Memory B cell (primary cell): ENCODE data around the gene USP36.

Experiments
- ATAC-seq: fragments of 150-1000 bp; cut with Tn5 transposase; 2 replicates; pipeline ENCODE4 v1.10.0; 2021; ENCODE audit warnings: low read depth, mild to moderate bottlenecking, moderate library complexity
- DNase-seq, 2 donors: peaks; one replicate each; pipeline ENCODE4 v3.0.0; 2022; ENCODE audit warnings: low spot score in 2 of 2
- H3K27ac Mint-ChIP-seq: one replicate; pipeline ENCODE4 v1.8.0; 2022; ENCODE audit warnings: mild to moderate bottlenecking, moderate library complexity, mixed read lengths
- H3K27me3 Mint-ChIP-seq: one replicate; pipeline ENCODE4 v1.8.0; 2022; ENCODE audit warnings: mixed read lengths
- H3K36me3 Mint-ChIP-seq: one replicate; pipeline ENCODE4 v1.8.0; 2022; ENCODE audit warnings: mild to moderate bottlenecking, mixed read lengths
- H3K4me1 Mint-ChIP-seq: one replicate; pipeline ENCODE4 v1.8.0; 2022; ENCODE audit warnings: mixed read lengths
- H3K4me3 Mint-ChIP-seq: one replicate; pipeline ENCODE4 v1.8.0; 2022; ENCODE audit warnings: mild to moderate bottlenecking, moderate library complexity, mixed read lengths
- H3K9me3 Mint-ChIP-seq: one replicate; pipeline ENCODE4 v1.8.0; 2022; ENCODE audit warnings: mixed read lengths

The USP36 gene

GRCh38 chr17:78793968-78794367 is 46.6 kb downstream of the USP36 start:
- H3K4me1 Mint-ChIP-seq: peaks cover 6% of the 10 kb centered on the region
- H3K36me3 Mint-ChIP-seq: peaks cover 23% of the 10 kb centered on the region
- ATAC-seq: no peak
- H3K27me3 Mint-ChIP-seq: no peaks in the 10 kb centered on the region
- DNase-seq: no peak
- no peak overlapping the region for H3K27ac Mint-ChIP-seq
- no peak overlapping the region for H3K4me3 Mint-ChIP-seq
- H3K9me3 Mint-ChIP-seq: no peaks in the 10 kb centered on the region

- Mint-ChIP-seq H3K4me3 (no peak overlapping the region), H3K27ac (peak overlapping the region; percentile 21), H3K27me3 (no peaks in the 10 kb centered on the region), H3K9me3 (no peaks in the 10 kb centered on the region), H3K36me3 (peaks cover 20% of the 10 kb centered on the region), H3K4me1 (peaks cover 3% of the 10 kb centered on the region)
- ATAC-seq (no peak), DNase-seq (no peak)
These were observed 47.2 kb downstream of the USP36 start for GRCh38 chr17:78793415-78793814.

- Mint-ChIP-seq H3K9me3 (no peaks in the 10 kb centered on the region), H3K4me3 (no peak overlapping the region), H3K27me3 (no peaks in the 10 kb centered on the region), H3K4me1 (peaks cover 3% of the 10 kb centered on the region), H3K36me3 (peaks cover 17% of the 10 kb centered on the region), H3K27ac (no peak overlapping the region)
- no peak for ATAC-seq
- DNase-seq: no peak
These were observed 48.5 kb downstream of the USP36 start for GRCh38 chr17:78791840-78792709.

GRCh38 chr17:78790552-78790951 is 50.1 kb downstream of the USP36 start:
- Mint-ChIP-seq H3K27me3 (no peaks in the 10 kb centered on the region), H3K27ac (no peak overlapping the region), H3K4me1 (peaks cover 3% of the 10 kb centered on the region), H3K4me3 (no peak overlapping the region), H3K9me3 (no peaks in the 10 kb centered on the region), H3K36me3 (peaks cover 8% of the 10 kb centered on the region)
- ATAC-seq (no peak), DNase-seq (no peak)

GRCh38 chr17:78789663-78790181 is 50.9 kb downstream of the USP36 start:
- ATAC-seq (no peak), DNase-seq (no peak)
- no peak overlapping the region for H3K27ac Mint-ChIP-seq
- no peaks in the 10 kb centered on the region for H3K27me3 Mint-ChIP-seq
- no peak overlapping the region for H3K4me3 Mint-ChIP-seq
- H3K9me3 Mint-ChIP-seq: no peaks in the 10 kb centered on the region
- peaks cover 3% of the 10 kb centered on the region for H3K4me1 Mint-ChIP-seq
- peaks cover 6% of the 10 kb centered on the region for H3K36me3 Mint-ChIP-seq

GRCh38 chr17:78789149-78789662 is 51.4 kb downstream of the USP36 start:
- ATAC-seq (no peak), DNase-seq (no peak)
- Mint-ChIP-seq H3K4me3 (no peak overlapping the region), H3K9me3 (no peaks in the 10 kb centered on the region), H3K36me3 (peaks cover 6% of the 10 kb centered on the region), H3K27me3 (no peaks in the 10 kb centered on the region), H3K27ac (no peak overlapping the region), H3K4me1 (peaks cover 3% of the 10 kb centered on the region)

GRCh38 chr17:78788451-78788850 is 52.2 kb downstream of the USP36 start:
- peaks cover 7% of the 10 kb centered on the region for H3K4me1 Mint-ChIP-seq
- ATAC-seq: no peak

GRCh38 chr17:78787444-78787843 is 53.2 kb downstream of the USP36 start:
- Mint-ChIP-seq H3K36me3 (peaks cover 6% of the 10 kb centered on the region), H3K4me1 (peaks cover 7% of the 10 kb centered on the region), H3K27me3 (no peaks in the 10 kb centered on the region), H3K27ac (no peak overlapping the region), H3K4me3 (no peak overlapping the region), H3K9me3 (no peaks in the 10 kb centered on the region)
- ATAC-seq (peak; percentile 41), DNase-seq (no peak)

More at GRCh38 chr17:78788451-78788850, 52.2 kb downstream of the USP36 start:
- no peak overlapping the region for H3K27ac Mint-ChIP-seq
- H3K4me3 Mint-ChIP-seq: no peak overlapping the region
- DNase-seq: no peak
- H3K27me3 Mint-ChIP-seq: no peaks in the 10 kb centered on the region
- H3K9me3 Mint-ChIP-seq: no peaks in the 10 kb centered on the region
- peaks cover 6% of the 10 kb centered on the region for H3K36me3 Mint-ChIP-seq

- Mint-ChIP-seq H3K36me3 (peaks cover 3% of the 10 kb centered on the region), H3K9me3 (no peaks in the 10 kb centered on the region), H3K4me1 (peaks cover 4% of the 10 kb centered on the region), H3K27me3 (no peaks in the 10 kb centered on the region), H3K4me3 (no peak overlapping the region), H3K27ac (no peak overlapping the region)
- no peak for DNase-seq
- ATAC-seq: no peak
These were observed 55.0 kb downstream of the USP36 start for GRCh38 chr17:78785663-78786057.

GRCh38 chr17:78785011-78785662 is 55.5 kb downstream of the USP36 start:
- Mint-ChIP-seq H3K9me3 (no peaks in the 10 kb centered on the region), H3K36me3 (peaks cover 3% of the 10 kb centered on the region), H3K27ac (no peak overlapping the region), H3K27me3 (no peaks in the 10 kb centered on the region), H3K4me1 (peaks cover 6% of the 10 kb centered on the region), H3K4me3 (no peak overlapping the region)
- ATAC-seq: no peak
- no peak for DNase-seq

- Mint-ChIP-seq H3K27me3 (no peaks in the 10 kb centered on the region), H3K4me1 (peaks cover 13% of the 10 kb centered on the region), H3K4me3 (no peak overlapping the region), H3K9me3 (no peaks in the 10 kb centered on the region), H3K36me3 (peaks cover 2% of the 10 kb centered on the region), H3K27ac (peak overlapping the region; percentile 77)
- ATAC-seq (no peak), DNase-seq (no peak)
These were observed 56.3 kb downstream of the USP36 start for GRCh38 chr17:78784352-78784751.

- H3K36me3 Mint-ChIP-seq: peaks cover 2% of the 10 kb centered on the region
- DNase-seq: no peak
These were observed 56.8 kb downstream of the USP36 start for GRCh38 chr17:78783711-78784324.

GRCh38 chr17:78781893-78782304 is 58.7 kb downstream of the USP36 start, which contains the start of gene CYTH1:
Gene CYTH1 (minus strand): TSS chr17:78782273. CDS start chr17:78782223, 50 bp downstream.
- DNase-seq (no peak), ATAC-seq (no peak)
- no peaks in the 10 kb centered on the region for H3K27me3 Mint-ChIP-seq
- H3K27ac Mint-ChIP-seq: peak within 1 kb of the TSS; percentile 97
- peaks cover 22% of the 10 kb centered on the region for H3K4me1 Mint-ChIP-seq
- peaks cover 2% of the 10 kb centered on the region for H3K36me3 Mint-ChIP-seq
- no peaks in the 10 kb centered on the region for H3K9me3 Mint-ChIP-seq
- H3K4me3 Mint-ChIP-seq: peak within 1 kb of the TSS; percentile 88

More at GRCh38 chr17:78783711-78784324, 56.8 kb downstream of the USP36 start:
- Mint-ChIP-seq H3K4me3 (peak overlapping the region; percentile 84), H3K27ac (peak overlapping the region; percentile 77), H3K9me3 (no peaks in the 10 kb centered on the region), H3K27me3 (no peaks in the 10 kb centered on the region), H3K4me1 (peaks cover 17% of the 10 kb centered on the region)
- ATAC-seq: no peak
